ENCODE data around the gene DHCR7.

DNA sequence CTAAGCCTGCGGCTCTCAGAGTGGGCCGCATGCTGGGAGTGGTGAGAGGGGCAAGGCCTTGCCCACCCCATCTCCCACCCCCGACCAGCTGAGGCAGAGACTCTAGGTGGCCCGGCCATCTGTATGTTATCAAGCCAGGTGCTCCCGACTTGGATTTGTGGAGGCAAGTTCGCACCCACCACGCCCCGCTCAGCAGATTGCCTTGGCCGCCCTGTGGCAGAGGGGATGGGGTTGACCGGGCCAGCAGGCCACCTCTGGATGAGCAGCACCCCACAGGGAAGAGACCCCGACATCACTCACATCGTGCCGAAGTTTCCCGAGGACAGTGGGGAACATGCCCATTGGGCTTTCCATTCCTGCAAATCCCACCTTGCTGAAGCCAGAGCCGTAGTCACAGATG is 40.8 kb downstream of the DHCR7 start:
- TF ChIP-seq POLR2A (IDR thresholded peaks at IDR 0.05) = no peak
- TF ChIP-seq, protein P1, sequence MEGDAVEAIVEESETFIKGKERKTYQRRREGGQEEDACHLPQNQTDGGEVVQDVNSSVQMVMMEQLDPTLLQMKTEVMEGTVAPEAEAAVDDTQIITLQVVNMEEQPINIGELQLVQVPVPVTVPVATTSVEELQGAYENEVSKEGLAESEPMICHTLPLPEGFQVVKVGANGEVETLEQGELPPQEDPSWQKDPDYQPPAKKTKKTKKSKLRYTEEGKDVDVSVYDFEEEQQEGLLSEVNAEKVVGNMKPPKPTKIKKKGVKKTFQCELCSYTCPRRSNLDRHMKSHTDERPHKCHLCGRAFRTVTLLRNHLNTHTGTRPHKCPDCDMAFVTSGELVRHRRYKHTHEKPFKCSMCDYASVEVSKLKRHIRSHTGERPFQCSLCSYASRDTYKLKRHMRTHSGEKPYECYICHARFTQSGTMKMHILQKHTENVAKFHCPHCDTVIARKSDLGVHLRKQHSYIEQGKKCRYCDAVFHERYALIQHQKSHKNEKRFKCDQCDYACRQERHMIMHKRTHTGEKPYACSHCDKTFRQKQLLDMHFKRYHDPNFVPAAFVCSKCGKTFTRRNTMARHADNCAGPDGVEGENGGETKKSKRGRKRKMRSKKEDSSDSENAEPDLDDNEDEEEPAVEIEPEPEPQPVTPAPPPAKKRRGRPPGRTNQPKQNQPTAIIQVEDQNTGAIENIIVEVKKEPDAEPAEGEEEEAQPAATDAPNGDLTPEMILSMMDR (IDR thresholded peaks at IDR 0.05) = no peak

All from Peyer's patch (tissue), 4 donors.